Liver (tissue), 9 donors: ENCODE results near the gene BOD1L2. TPM values are rescaled to one million over a fixed set of nuclear protein-coding genes. Genes with fewer than 3 reads are reported as not detected.

Experiments
- DNase-seq: peaks from one replicate; pipeline ENCODE4 v3.0.0-alpha.2; 2017; ENCODE audit warnings: low spot score
- H3K27ac ChIP-seq, 2 donors: one replicate each; pipeline ENCODE4 v1.7.0; 2013; ENCODE audit warnings: inconsistent platforms in 2 of 2, low read length in 2 of 2, control low read depth in 1 of 2, low read depth in 1 of 2, mild to moderate bottlenecking in 1 of 2
- H3K27me3 ChIP-seq, 4 donors: one replicate each; pipeline versions ENCODE4 v1.6.1 to v1.7.0; 2013; ENCODE audit warnings: low read length in 3 of 4, inconsistent platforms in 1 of 4, mild to moderate bottlenecking in 1 of 4, moderate library complexity in 1 of 4; ENCODE audit not compliant: control insufficient read depth in 4 of 4, insufficient read depth in 4 of 4
- H3K36me3 ChIP-seq, 4 donors: one replicate each; pipeline versions ENCODE4 v1.6.1 to v1.7.0; 2013; ENCODE audit warnings: low read length in 3 of 4, mild to moderate bottlenecking in 3 of 4, low read depth in 1 of 4, moderate library complexity in 1 of 4; ENCODE audit not compliant: control insufficient read depth in 4 of 4, insufficient read depth in 3 of 4
- H3K4me1 ChIP-seq, 4 donors: one replicate each; pipeline versions ENCODE4 v1.6.1 to v1.7.0; 2013; ENCODE audit warnings: low read length in 3 of 4, mild to moderate bottlenecking in 3 of 4, moderate library complexity in 1 of 4; ENCODE audit not compliant: control insufficient read depth in 4 of 4, insufficient read depth in 4 of 4
- H3K4me3 ChIP-seq, 3 donors: one replicate each; pipeline versions ENCODE4 v1.6.1 to v1.7.0; 2013; ENCODE audit warnings: low read length in 3 of 3, control low read depth in 1 of 3, low read depth in 1 of 3, mild to moderate bottlenecking in 1 of 3
- H3K9ac ChIP-seq, 2 donors: one replicate each; pipeline ENCODE4 v1.7.0; 2013; ENCODE audit warnings: low read length in 2 of 2, mild to moderate bottlenecking in 2 of 2, moderate library complexity in 2 of 2, control low read depth in 1 of 2, low read depth in 1 of 2
- H3K9me3 ChIP-seq, 4 donors: one replicate each; pipeline versions ENCODE4 v1.6.1 to v1.7.0; 2013; ENCODE audit warnings: low read length in 3 of 4; ENCODE audit not compliant: control insufficient read depth in 4 of 4
- ATF3 ChIP-seq: IDR thresholded peaks from 2 replicates; pipeline ENCODE4 v1.6.1; 2016; ENCODE audit warnings: antibody characterized with exemption
- EGR1 ChIP-seq, 2 donors: IDR thresholded peaks; 2 replicates each; pipeline ENCODE4 v1.6.1; 2016 to 2018; ENCODE audit warnings: antibody characterized with exemption in 2 of 2, low read depth in 2 of 2
- FOXA1 ChIP-seq: IDR thresholded peaks from 2 replicates; pipeline ENCODE4 v1.6.1; 2016; ENCODE audit warnings: antibody characterized with exemption
- FOXA2 ChIP-seq: IDR thresholded peaks from 2 replicates; pipeline ENCODE4 v1.6.1; 2016; ENCODE audit warnings: antibody characterized with exemption
- GABPA ChIP-seq, 2 donors: IDR thresholded peaks in 1 of 2; conservative IDR thresholded peaks in 1 of 2; 2 replicates each; pipeline ENCODE4 v1.6.1; 2016; ENCODE audit warnings: antibody characterized with exemption in 2 of 2, mild to moderate bottlenecking in 1 of 2, moderate library complexity in 1 of 2
- HNF4A ChIP-seq, 2 donors: conservative IDR thresholded peaks; 2 replicates each; pipeline ENCODE4 v1.6.1; 2016; ENCODE audit warnings: antibody characterized with exemption in 2 of 2, mild to moderate bottlenecking in 2 of 2
- HNF4G ChIP-seq: IDR thresholded peaks from 2 replicates; pipeline ENCODE4 v1.6.1; 2016; ENCODE audit warnings: antibody characterized with exemption
- JUND ChIP-seq, 2 donors: IDR thresholded peaks; 2 replicates each; pipeline ENCODE4 v1.6.1; 2016; ENCODE audit warnings: antibody characterized with exemption in 2 of 2
- MAX ChIP-seq: IDR thresholded peaks from 2 replicates; pipeline ENCODE4 v1.6.1; 2016; ENCODE audit warnings: antibody characterized with exemption
- NR2F2 ChIP-seq: IDR thresholded peaks from 2 replicates; pipeline ENCODE4 v1.6.1; 2016; ENCODE audit warnings: antibody characterized with exemption
- RAD21 ChIP-seq, 2 donors: IDR thresholded peaks; 2 replicates each; pipeline ENCODE4 v1.6.1; 2016; ENCODE audit warnings: antibody characterized with exemption in 2 of 2, mild to moderate bottlenecking in 2 of 2
- REST ChIP-seq: IDR thresholded peaks from 2 replicates; pipeline ENCODE4 v1.6.1; 2016; ENCODE audit warnings: antibody characterized with exemption, mild to moderate bottlenecking
- RXRA ChIP-seq, 2 donors: IDR thresholded peaks; 2 replicates each; pipeline ENCODE4 v1.6.1; 2017 to 2018; ENCODE audit warnings: antibody characterized with exemption in 2 of 2, mild to moderate bottlenecking in 1 of 2
- SP1 ChIP-seq: IDR thresholded peaks from 2 replicates; pipeline ENCODE4 v1.6.1; 2018; ENCODE audit warnings: antibody characterized with exemption, mild to moderate bottlenecking
- TAF1 ChIP-seq: conservative IDR thresholded peaks from 2 replicates; pipeline ENCODE4 v1.6.1; 2016; ENCODE audit warnings: antibody characterized with exemption, mild to moderate bottlenecking
- YY1 ChIP-seq: IDR thresholded peaks from 2 replicates; pipeline ENCODE4 v1.6.1; 2016; ENCODE audit warnings: antibody characterized with exemption, mild to moderate bottlenecking
- WGBS: extraction: QIAGEN DNeasy Blood & Tissue Kit; methylation state at CpG from one replicate; pipeline ENCODE4 v1.1.7; 2013; 5-methylcytosine and 5-hydroxymethylcytosine counted together
- polyA plus RNA-seq, 2 donors: library from polyadenylated mRNA; stranded (reverse) in 1 of 2; unstranded in 1 of 2; fragments of 200-250 nt in 1 of 2; fragments of >200 nt in 1 of 2; fragmentation: Nextera tagmentation in 1 of 2; extraction: Ambion mirVana in 1 of 2; gene quantifications; one replicate each; pipeline versions ENCODE4 v1.2.1 to v1.2.3, GENCODE V29; 2013 to 2015
- total RNA-seq, 2 donors: library from RNA; depleted of rRNA; stranded (reverse); fragments of >200 nt; gene quantifications; one replicate each; pipeline ENCODE4 v1.2.3, GENCODE V29; 2014
- TF ChIP-seq, protein P1 (sequence below): IDR thresholded peaks from 2 replicates; pipeline ENCODE4 v1.6.1; 2016; ENCODE audit warnings: antibody characterized with exemption
- TF ChIP-seq, protein P2 (sequence below): fragments of 150-350 bp; IDR thresholded peaks from 2 replicates; pipeline ENCODE4 v1.5.1; 2017; ENCODE audit warnings: improper control_type of control experiment, low read depth, low read length; ENCODE audit not compliant: missing input control
- donor health status: healthy.
- donor health status: healthy.
- donor health status: healthy.
- donor health status: healthy.
- donor health status: healthy.

Gene BOD1L2
- total and polyA plus RNA-seq, 4 donors, result not detected

- no peak for TF ChIP-seq RXRA (IDR thresholded peaks at IDR 0.05)
- no peak for TF ChIP-seq FOXA1
- no peak for TF ChIP-seq GABPA (IDR thresholded peaks at IDR 0.05 in 1 of 2, conservative IDR thresholded peaks at IDR 0.05 in 1 of 2)
- TF ChIP-seq EGR1 (IDR thresholded peaks at IDR 0.05; ENCODE audit: low read depth in 2 of 2), result no peak
- no peak for TF ChIP-seq FOXA2
- TF ChIP-seq MAX, result no peak
- no peak for TF ChIP-seq NR2F2
- no peak for TF ChIP-seq JUND (IDR thresholded peaks at IDR 0.05)
Observed at GRCh38 chr18:57194070-57194469, 47.2 kb downstream of the BOD1L2 start (continued).

DNA sequence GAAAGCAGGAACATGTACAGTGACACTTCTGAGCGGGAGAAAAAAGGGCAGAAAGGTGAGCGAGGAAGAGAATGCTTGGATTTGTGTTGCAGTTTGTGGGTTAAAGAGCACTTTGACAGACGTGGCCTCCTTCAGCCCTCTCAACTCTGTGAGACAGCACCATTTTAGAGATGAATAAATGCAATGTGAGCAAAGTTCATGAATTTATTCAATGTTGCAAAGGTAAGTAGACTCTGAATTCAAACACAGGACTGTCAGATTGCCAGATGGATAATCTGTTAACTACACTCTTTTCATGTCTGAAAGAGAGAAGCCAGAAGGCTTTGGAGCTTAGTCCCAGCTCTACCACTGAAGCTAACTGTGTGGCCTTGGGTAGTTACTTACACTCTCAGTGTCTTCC lies 47.7 kb downstream of the BOD1L2 start:
- H3K9ac ChIP-seq, result no peak overlapping the region
- no peak overlapping the region for H3K27ac ChIP-seq
- H3K36me3 ChIP-seq, result no peaks in the 10 kb centered on the region
- 40% methylated on average over 3 of the region's 3 CpGs for WGBS
- H3K9me3 ChIP-seq, result peaks cover 0 to 4% (median under 1%) of the 10 kb centered on the region in 4 donors
- DNase-seq, result no peak
- H3K4me1 ChIP-seq, result peaks cover 3 to 11% (median 8%) of the 10 kb centered on the region in 4 donors
- peak; percentile 80 to 86 for TF ChIP-seq HNF4A (conservative IDR thresholded peaks at IDR 0.05)
- no peak for TF ChIP-seq MAX
- peak in 1 of 2 donors; percentile 15 for TF ChIP-seq RAD21 (IDR thresholded peaks at IDR 0.05)
- no peak for TF ChIP-seq FOXA2
- TF ChIP-seq REST, result peak; percentile 47
- no peak for TF ChIP-seq GABPA (IDR thresholded peaks at IDR 0.05 in 1 of 2, conservative IDR thresholded peaks at IDR 0.05 in 1 of 2)
- no peak for TF ChIP-seq FOXA1
- TF ChIP-seq RXRA (IDR thresholded peaks at IDR 0.05), result peak; percentile 13 to 73
- TF ChIP-seq YY1, result peak; percentile 91
- H3K4me3 ChIP-seq, result no peak overlapping the region
- no peaks in the 10 kb centered on the region for H3K27me3 ChIP-seq

DNA sequence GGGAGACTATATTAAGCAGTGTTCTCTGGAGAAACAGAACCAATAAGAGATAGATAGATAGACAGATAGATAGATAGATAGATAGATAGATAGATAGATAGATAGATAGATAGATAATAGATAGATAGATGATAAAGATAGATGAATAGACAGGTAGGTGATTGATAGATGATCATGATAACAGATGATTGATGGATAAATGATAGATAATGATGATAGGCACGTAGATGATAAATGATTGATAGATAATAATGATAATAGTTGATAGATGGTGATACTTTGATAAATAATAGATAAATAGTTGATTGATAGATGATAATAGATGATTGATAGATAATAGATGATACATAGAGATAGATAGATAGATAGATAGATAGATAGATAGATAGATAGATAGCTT lies 48.5 kb downstream of the BOD1L2 start:
- H3K4me3 ChIP-seq, result no peak overlapping the region
- H3K9me3 ChIP-seq, result peaks cover 0 to 4% (median under 1%) of the 10 kb centered on the region in 4 donors
- 94% methylated on average over 1 of the region's 1 CpG for WGBS
- no peaks in the 10 kb centered on the region for H3K27me3 ChIP-seq
- no peak overlapping the region for H3K9ac ChIP-seq
- TF ChIP-seq TAF1 (no peak), SP1 (no peak), YY1 (no peak), ATF3 (no peak), FOXA2 (no peak), MAX (no peak), HNF4A (conservative IDR thresholded peaks at IDR 0.05) (no peak), FOXA1 (no peak), HNF4G (no peak), JUND (IDR thresholded peaks at IDR 0.05) (no peak), NR2F2 (no peak), EGR1 (IDR thresholded peaks at IDR 0.05; ENCODE audit: low read depth in 2 of 2) (no peak)
- TF ChIP-seq, protein P1, sequence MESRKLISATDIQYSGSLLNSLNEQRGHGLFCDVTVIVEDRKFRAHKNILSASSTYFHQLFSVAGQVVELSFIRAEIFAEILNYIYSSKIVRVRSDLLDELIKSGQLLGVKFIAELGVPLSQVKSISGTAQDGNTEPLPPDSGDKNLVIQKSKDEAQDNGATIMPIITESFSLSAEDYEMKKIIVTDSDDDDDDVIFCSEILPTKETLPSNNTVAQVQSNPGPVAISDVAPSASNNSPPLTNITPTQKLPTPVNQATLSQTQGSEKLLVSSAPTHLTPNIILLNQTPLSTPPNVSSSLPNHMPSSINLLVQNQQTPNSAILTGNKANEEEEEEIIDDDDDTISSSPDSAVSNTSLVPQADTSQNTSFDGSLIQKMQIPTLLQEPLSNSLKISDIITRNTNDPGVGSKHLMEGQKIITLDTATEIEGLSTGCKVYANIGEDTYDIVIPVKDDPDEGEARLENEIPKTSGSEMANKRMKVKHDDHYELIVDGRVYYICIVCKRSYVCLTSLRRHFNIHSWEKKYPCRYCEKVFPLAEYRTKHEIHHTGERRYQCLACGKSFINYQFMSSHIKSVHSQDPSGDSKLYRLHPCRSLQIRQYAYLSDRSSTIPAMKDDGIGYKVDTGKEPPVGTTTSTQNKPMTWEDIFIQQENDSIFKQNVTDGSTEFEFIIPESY, result no peak
- TF ChIP-seq, protein P2, sequence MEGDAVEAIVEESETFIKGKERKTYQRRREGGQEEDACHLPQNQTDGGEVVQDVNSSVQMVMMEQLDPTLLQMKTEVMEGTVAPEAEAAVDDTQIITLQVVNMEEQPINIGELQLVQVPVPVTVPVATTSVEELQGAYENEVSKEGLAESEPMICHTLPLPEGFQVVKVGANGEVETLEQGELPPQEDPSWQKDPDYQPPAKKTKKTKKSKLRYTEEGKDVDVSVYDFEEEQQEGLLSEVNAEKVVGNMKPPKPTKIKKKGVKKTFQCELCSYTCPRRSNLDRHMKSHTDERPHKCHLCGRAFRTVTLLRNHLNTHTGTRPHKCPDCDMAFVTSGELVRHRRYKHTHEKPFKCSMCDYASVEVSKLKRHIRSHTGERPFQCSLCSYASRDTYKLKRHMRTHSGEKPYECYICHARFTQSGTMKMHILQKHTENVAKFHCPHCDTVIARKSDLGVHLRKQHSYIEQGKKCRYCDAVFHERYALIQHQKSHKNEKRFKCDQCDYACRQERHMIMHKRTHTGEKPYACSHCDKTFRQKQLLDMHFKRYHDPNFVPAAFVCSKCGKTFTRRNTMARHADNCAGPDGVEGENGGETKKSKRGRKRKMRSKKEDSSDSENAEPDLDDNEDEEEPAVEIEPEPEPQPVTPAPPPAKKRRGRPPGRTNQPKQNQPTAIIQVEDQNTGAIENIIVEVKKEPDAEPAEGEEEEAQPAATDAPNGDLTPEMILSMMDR, result no peak
- no peak overlapping the region for H3K27ac ChIP-seq
- H3K36me3 ChIP-seq, result no peaks in the 10 kb centered on the region
- no peak for DNase-seq
- peaks cover 3 to 11% (median 8%) of the 10 kb centered on the region in 4 donors for H3K4me1 ChIP-seq
